HG02943 (cell line): Measurements from ENCODE around the gene ZNF554.
"Not testable (repeated sequence)": the region's sequence is repeated elsewhere in the genome, so short reads cannot be mapped to it uniquely, and the experiment has no call there.

ENCODE experiments used
- ATAC-seq: cut with Tn5 transposase; IDR thresholded peaks from one replicate; pipeline ENCODE4 v1.9.1; 2021; ENCODE audit warnings: mild to moderate bottlenecking, low read depth, moderate library complexity; ENCODE audit not compliant: unreplicated experiment

The ZNF554 gene

GRCh38 chr19:2865334-2866100 lies 45.8 kb downstream of the ZNF554 start:
- ATAC-seq, result no peak

GRCh38 chr19:2866495-2867024 lies 46.9 kb downstream of the ZNF554 start:
- ATAC-seq, result no peak

- ATAC-seq, result no peak
Observed at GRCh38 chr19:2867025-2867991, 47.6 kb downstream of the ZNF554 start, which contains the start of gene ZNF556. ZNF556 (plus strand) TSS chr19:2867335; CDS start chr19:2867422, 87 bp downstream.

GRCh38 chr19:2869618-2870017 lies 50.0 kb downstream of the ZNF554 start:
- ATAC-seq, result no peak

GRCh38 chr19:2872175-2872574 lies 52.5 kb downstream of the ZNF554 start:
- ATAC-seq, result not testable (repeated sequence)

- ATAC-seq, result no peak
Observed at GRCh38 chr19:2877398-2878331, 58.0 kb downstream of the ZNF554 start.

GRCh38 chr19:2883686-2884439 lies 64.2 kb downstream of the ZNF554 start:
- ATAC-seq, result no peak

GRCh38 chr19:2885736-2886135 lies 66.1 kb downstream of the ZNF554 start:
- ATAC-seq, result no peak
